Measurements from ENCODE around the gene DTWD2. TPM values are rescaled to one million over a fixed set of nuclear protein-coding genes. Genes with fewer than 3 reads are reported as not detected.
A peak's percentile ranks its signal among the peaks of the same experiment; 100 is the strongest.

Gene DTWD2
- polyA plus RNA-seq, 1 of the 3 experiments (the other 2 are of a cell fraction): 2.5 TPM

DNA sequence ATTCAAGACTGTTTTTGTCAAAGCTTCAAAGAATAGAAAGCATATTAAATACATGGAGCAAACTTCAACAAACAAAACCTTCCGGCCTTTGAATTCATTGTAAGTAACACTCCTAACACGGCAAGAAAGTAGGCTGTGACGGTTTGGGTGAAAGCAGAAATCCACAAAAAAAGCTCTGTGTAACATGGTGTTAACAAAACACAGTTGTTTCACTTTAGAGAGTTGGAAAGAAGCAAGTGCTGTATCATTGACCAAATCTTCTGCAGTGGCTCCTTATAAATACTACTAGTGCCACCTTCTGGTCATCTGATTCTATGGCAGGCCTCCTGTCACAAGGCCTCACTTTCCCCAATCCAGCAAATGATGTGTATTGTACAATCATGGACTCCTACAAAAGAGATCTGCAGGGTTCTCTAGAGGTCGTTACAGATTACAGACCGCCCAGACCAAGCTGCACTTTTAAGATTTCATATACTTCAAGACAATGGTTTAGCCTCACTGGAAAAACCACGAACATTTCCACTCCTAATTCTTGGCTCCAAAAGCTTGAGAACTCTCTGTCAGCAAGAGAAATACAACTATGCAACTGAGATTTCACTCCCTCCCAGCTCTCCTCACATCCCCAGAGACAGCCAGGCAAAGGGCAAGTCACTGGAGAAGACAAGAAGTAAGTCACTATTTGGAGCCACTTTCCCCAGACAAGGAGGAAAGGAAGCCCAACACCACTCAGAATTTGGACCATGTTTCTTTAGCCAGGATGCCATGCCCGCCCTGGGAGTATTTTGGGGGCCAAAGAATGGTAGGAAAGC lies 196.2 kb downstream of the DTWD2 start:
- ChIA-PET POLR2A (no interaction called here), CTCF (interaction anchor here (0.6 to 3.0 kb wide), 26 partner anchors 10 to 1338 kb away, joined by 3 to 14 read pairs (median 4); no protein-coding TSS in a partner anchor)
- H3K4me3 ChIP-seq (ENCODE audit: low read depth in 2 of 2, low read length in 1 of 2): peak overlapping the region in 1 of 2 experiments; percentile 47; a peak in 1 of 4 replicates

More for the DNA sequence above, 196.2 kb downstream of the DTWD2 start:
- H4K20me1 ChIP-seq (ENCODE audit: insufficient read depth): no peaks in the 10 kb centered on the region
- no peaks in the 10 kb centered on the region for H3K9me3 ChIP-seq
- no peaks in the 10 kb centered on the region for H3K9me2 ChIP-seq
- H2AFZ ChIP-seq (ENCODE audit: low read depth): peak overlapping the region; percentile 77
- H3K4me1 ChIP-seq (ENCODE audit: control insufficient read depth in 1 of 2, insufficient read depth in 2 of 2, low read depth in 1 of 2, low read length in 1 of 2): peaks cover 4 to 5% of the 10 kb centered on the region in 2 experiments; a peak in 3 of 4 replicates
- no peaks in the 10 kb centered on the region for H3K36me3 ChIP-seq (replicated peaks in 1 of 2; ENCODE audit: control insufficient read depth in 1 of 2, insufficient read depth in 2 of 2, low read length in 1 of 2)
- 29% methylated on average over 7 of the region's 7 CpGs for WGBS (ENCODE audit: low lambda C conversion rate)
- no peaks in the 10 kb centered on the region for H3K79me2 ChIP-seq (ENCODE audit: insufficient read depth)
- peak overlapping the region; percentile 50 for H3K4me2 ChIP-seq
- TF ChIP-seq MEF2A (IDR thresholded peaks at IDR 0.05; ENCODE audit: borderline replicate concordance, low read depth): no peak
- TF ChIP-seq, protein P1, sequence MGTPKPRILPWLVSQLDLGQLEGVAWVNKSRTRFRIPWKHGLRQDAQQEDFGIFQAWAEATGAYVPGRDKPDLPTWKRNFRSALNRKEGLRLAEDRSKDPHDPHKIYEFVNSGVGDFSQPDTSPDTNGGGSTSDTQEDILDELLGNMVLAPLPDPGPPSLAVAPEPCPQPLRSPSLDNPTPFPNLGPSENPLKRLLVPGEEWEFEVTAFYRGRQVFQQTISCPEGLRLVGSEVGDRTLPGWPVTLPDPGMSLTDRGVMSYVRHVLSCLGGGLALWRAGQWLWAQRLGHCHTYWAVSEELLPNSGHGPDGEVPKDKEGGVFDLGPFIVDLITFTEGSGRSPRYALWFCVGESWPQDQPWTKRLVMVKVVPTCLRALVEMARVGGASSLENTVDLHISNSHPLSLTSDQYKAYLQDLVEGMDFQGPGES (IDR thresholded peaks at IDR 0.05; ENCODE audit: low read depth, low read length): no peak
- TF ChIP-seq, protein P2, sequence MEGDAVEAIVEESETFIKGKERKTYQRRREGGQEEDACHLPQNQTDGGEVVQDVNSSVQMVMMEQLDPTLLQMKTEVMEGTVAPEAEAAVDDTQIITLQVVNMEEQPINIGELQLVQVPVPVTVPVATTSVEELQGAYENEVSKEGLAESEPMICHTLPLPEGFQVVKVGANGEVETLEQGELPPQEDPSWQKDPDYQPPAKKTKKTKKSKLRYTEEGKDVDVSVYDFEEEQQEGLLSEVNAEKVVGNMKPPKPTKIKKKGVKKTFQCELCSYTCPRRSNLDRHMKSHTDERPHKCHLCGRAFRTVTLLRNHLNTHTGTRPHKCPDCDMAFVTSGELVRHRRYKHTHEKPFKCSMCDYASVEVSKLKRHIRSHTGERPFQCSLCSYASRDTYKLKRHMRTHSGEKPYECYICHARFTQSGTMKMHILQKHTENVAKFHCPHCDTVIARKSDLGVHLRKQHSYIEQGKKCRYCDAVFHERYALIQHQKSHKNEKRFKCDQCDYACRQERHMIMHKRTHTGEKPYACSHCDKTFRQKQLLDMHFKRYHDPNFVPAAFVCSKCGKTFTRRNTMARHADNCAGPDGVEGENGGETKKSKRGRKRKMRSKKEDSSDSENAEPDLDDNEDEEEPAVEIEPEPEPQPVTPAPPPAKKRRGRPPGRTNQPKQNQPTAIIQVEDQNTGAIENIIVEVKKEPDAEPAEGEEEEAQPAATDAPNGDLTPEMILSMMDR (IDR thresholded peaks at IDR 0.05): peak; percentile 83
- no peak for TF ChIP-seq CHD2 (IDR thresholded peaks at IDR 0.05; ENCODE audit: low read length, partially characterized antibody)
- TF ChIP-seq, protein P3, sequence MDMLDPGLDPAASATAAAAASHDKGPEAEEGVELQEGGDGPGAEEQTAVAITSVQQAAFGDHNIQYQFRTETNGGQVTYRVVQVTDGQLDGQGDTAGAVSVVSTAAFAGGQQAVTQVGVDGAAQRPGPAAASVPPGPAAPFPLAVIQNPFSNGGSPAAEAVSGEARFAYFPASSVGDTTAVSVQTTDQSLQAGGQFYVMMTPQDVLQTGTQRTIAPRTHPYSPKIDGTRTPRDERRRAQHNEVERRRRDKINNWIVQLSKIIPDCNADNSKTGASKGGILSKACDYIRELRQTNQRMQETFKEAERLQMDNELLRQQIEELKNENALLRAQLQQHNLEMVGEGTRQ (IDR thresholded peaks at IDR 0.05; ENCODE audit: borderline replicate concordance, low read depth, low read length): no peak
- TF ChIP-seq, protein P4, sequence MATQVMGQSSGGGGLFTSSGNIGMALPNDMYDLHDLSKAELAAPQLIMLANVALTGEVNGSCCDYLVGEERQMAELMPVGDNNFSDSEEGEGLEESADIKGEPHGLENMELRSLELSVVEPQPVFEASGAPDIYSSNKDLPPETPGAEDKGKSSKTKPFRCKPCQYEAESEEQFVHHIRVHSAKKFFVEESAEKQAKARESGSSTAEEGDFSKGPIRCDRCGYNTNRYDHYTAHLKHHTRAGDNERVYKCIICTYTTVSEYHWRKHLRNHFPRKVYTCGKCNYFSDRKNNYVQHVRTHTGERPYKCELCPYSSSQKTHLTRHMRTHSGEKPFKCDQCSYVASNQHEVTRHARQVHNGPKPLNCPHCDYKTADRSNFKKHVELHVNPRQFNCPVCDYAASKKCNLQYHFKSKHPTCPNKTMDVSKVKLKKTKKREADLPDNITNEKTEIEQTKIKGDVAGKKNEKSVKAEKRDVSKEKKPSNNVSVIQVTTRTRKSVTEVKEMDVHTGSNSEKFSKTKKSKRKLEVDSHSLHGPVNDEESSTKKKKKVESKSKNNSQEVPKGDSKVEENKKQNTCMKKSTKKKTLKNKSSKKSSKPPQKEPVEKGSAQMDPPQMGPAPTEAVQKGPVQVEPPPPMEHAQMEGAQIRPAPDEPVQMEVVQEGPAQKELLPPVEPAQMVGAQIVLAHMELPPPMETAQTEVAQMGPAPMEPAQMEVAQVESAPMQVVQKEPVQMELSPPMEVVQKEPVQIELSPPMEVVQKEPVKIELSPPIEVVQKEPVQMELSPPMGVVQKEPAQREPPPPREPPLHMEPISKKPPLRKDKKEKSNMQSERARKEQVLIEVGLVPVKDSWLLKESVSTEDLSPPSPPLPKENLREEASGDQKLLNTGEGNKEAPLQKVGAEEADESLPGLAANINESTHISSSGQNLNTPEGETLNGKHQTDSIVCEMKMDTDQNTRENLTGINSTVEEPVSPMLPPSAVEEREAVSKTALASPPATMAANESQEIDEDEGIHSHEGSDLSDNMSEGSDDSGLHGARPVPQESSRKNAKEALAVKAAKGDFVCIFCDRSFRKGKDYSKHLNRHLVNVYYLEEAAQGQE (IDR thresholded peaks at IDR 0.05; ENCODE audit: low read depth, low read length): no peak
- TF ChIP-seq JUND (IDR thresholded peaks at IDR 0.05): no peak
- TF ChIP-seq TCF12 (IDR thresholded peaks at IDR 0.05): no peak
- TF ChIP-seq NRF1 (IDR thresholded peaks at IDR 0.05; ENCODE audit: low read depth, low read length): no peak
- TF ChIP-seq TAF1 (IDR thresholded peaks at IDR 0.05; ENCODE audit: borderline replicate concordance, low read depth, low read length): no peak
- TF ChIP-seq, protein P5, sequence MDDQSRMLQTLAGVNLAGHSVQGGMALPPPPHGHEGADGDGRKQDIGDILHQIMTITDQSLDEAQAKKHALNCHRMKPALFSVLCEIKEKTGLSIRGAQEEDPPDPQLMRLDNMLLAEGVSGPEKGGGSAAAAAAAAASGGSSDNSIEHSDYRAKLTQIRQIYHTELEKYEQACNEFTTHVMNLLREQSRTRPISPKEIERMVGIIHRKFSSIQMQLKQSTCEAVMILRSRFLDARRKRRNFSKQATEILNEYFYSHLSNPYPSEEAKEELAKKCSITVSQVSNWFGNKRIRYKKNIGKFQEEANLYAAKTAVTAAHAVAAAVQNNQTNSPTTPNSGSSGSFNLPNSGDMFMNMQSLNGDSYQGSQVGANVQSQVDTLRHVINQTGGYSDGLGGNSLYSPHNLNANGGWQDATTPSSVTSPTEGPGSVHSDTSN (IDR thresholded peaks at IDR 0.05): no peak
- no peak for TF ChIP-seq ELF1 (IDR thresholded peaks at IDR 0.05)
- TF ChIP-seq EZH2phosphoT487 (IDR thresholded peaks at IDR 0.05; ENCODE audit: borderline replicate concordance, low read depth): no peak
- TF ChIP-seq MXI1 (IDR thresholded peaks at IDR 0.05; ENCODE audit: low read depth, low read length): no peak
- TF ChIP-seq SMC3 (IDR thresholded peaks at IDR 0.05; ENCODE audit: low read depth, low read length): peak; percentile 64
- no peak for TF ChIP-seq SIN3A (IDR thresholded peaks at IDR 0.05; ENCODE audit: borderline replicate concordance, low read depth, low read length)
- TF ChIP-seq FOXM1 (IDR thresholded peaks at IDR 0.05; ENCODE audit: low read depth): no peak
- no peak for TF ChIP-seq NFIC (IDR thresholded peaks at IDR 0.05; ENCODE audit: borderline replicate concordance)
- TF ChIP-seq EP300 (IDR thresholded peaks at IDR 0.05; ENCODE audit: borderline replicate concordance in 1 of 2, low read depth in 1 of 2, low read length in 1 of 2): no peak
- no peak for TF ChIP-seq POLR2AphosphoS5 (IDR thresholded peaks at IDR 0.05; ENCODE audit: low read depth, low read length)
- TF ChIP-seq RFX5 (IDR thresholded peaks at IDR 0.05; ENCODE audit: low read length): no peak
- no peak for TF ChIP-seq FOSL2 (IDR thresholded peaks at IDR 0.05; ENCODE audit: borderline replicate concordance, low read depth)
- TF ChIP-seq GATA2 (CRISPR knock-in tag; IDR thresholded peaks at IDR 0.05): peak; percentile 63
- peak; percentile 87 for TF ChIP-seq RAD21 (IDR thresholded peaks at IDR 0.05; ENCODE audit: low read length)
- no peak for TF ChIP-seq GABPA (IDR thresholded peaks at IDR 0.05; ENCODE audit: low read depth)
- H3K9ac ChIP-seq: no peak overlapping the region
- DNase-seq: peak; percentile 46
- H3K27me3 ChIP-seq (ENCODE audit: insufficient read depth): no peaks in the 10 kb centered on the region
- no peak overlapping the region for H3K27ac ChIP-seq (ENCODE audit: low read depth in 2 of 2, low read length in 1 of 2)
- no peaks in the 10 kb centered on the region for H3F3A ChIP-seq (replicated peaks; ENCODE audit: insufficient read depth)

Data from SK-N-SH (cell line).